Measurements from ENCODE around the gene MYO18A.
"Not testable (repeated sequence)": the region's sequence is repeated elsewhere in the genome, so short reads cannot be mapped to it uniquely, and the experiment has no call there.

MYO18A gene

GRCh38 chr17:29102741-29103181, 77.4 kb downstream of the MYO18A start:
- no peaks in the 10 kb centered on the region for H3K27me3 Mint-ChIP-seq
- H3K9me3 Mint-ChIP-seq = no peaks in the 10 kb centered on the region
- no peak overlapping the region for H3K27ac Mint-ChIP-seq
- H3K4me3 Mint-ChIP-seq = no peak overlapping the region
- no peaks in the 10 kb centered on the region for H3K4me1 Mint-ChIP-seq (ENCODE audit: low read depth)
- peaks cover 8% of the 10 kb centered on the region for H3K36me3 Mint-ChIP-seq (ENCODE audit: low read depth)

- H3K4me1 Mint-ChIP-seq (ENCODE audit: low read depth) = no peaks in the 10 kb centered on the region
- H3K27ac Mint-ChIP-seq = no peak overlapping the region
- H3K9me3 Mint-ChIP-seq = no peaks in the 10 kb centered on the region
- peaks cover 8% of the 10 kb centered on the region for H3K36me3 Mint-ChIP-seq (ENCODE audit: low read depth)
- H3K4me3 Mint-ChIP-seq = no peak overlapping the region
- H3K27me3 Mint-ChIP-seq = no peaks in the 10 kb centered on the region
Measured at GRCh38 chr17:29102046-29102445, 78.2 kb downstream of the MYO18A start.

- Mint-ChIP-seq H3K4me3 (no peak overlapping the region), H3K27ac (no peak overlapping the region)
Measured at GRCh38 chr17:29100296-29100695, 79.9 kb downstream of the MYO18A start.

GRCh38 chr17:29099527-29099926, 80.7 kb downstream of the MYO18A start:
- no peaks in the 10 kb centered on the region for H3K36me3 Mint-ChIP-seq (ENCODE audit: low read depth)
- H3K27me3 Mint-ChIP-seq = no peaks in the 10 kb centered on the region
- no peaks in the 10 kb centered on the region for H3K4me1 Mint-ChIP-seq (ENCODE audit: low read depth)
- H3K4me3 Mint-ChIP-seq = no peak overlapping the region
- H3K9me3 Mint-ChIP-seq = no peaks in the 10 kb centered on the region
- no peak overlapping the region for H3K27ac Mint-ChIP-seq

More at GRCh38 chr17:29100296-29100695, 79.9 kb downstream of the MYO18A start:
- Mint-ChIP-seq H3K9me3 (no peaks in the 10 kb centered on the region), H3K27me3 (no peaks in the 10 kb centered on the region), H3K36me3 (ENCODE audit: low read depth) (peaks cover under 1% of the 10 kb centered on the region), H3K4me1 (ENCODE audit: low read depth) (no peaks in the 10 kb centered on the region)

GRCh38 chr17:29096094-29096493, 84.1 kb downstream of the MYO18A start:
- H3K4me3 Mint-ChIP-seq = no peak overlapping the region
- no peaks in the 10 kb centered on the region for H3K27me3 Mint-ChIP-seq
- H3K27ac Mint-ChIP-seq = no peak overlapping the region
- no peaks in the 10 kb centered on the region for H3K36me3 Mint-ChIP-seq (ENCODE audit: low read depth)
- H3K9me3 Mint-ChIP-seq = no peaks in the 10 kb centered on the region
- no peaks in the 10 kb centered on the region for H3K4me1 Mint-ChIP-seq (ENCODE audit: low read depth)

- no peak overlapping the region for H3K27ac Mint-ChIP-seq
- H3K4me3 Mint-ChIP-seq = no peak overlapping the region
- no peaks in the 10 kb centered on the region for H3K4me1 Mint-ChIP-seq (ENCODE audit: low read depth)
- H3K36me3 Mint-ChIP-seq (ENCODE audit: low read depth) = no peaks in the 10 kb centered on the region
- H3K27me3 Mint-ChIP-seq = no peaks in the 10 kb centered on the region
- no peaks in the 10 kb centered on the region for H3K9me3 Mint-ChIP-seq
Measured at GRCh38 chr17:29095439-29095838, 84.8 kb downstream of the MYO18A start.

- H3K27ac Mint-ChIP-seq = no peak overlapping the region
- H3K4me3 Mint-ChIP-seq = no peak overlapping the region
- H3K36me3 Mint-ChIP-seq (ENCODE audit: low read depth) = peaks cover 3% of the 10 kb centered on the region
- no peaks in the 10 kb centered on the region for H3K9me3 Mint-ChIP-seq
- no peaks in the 10 kb centered on the region for H3K27me3 Mint-ChIP-seq
- no peaks in the 10 kb centered on the region for H3K4me1 Mint-ChIP-seq (ENCODE audit: low read depth)
Measured at GRCh38 chr17:29094101-29094708, 86.0 kb downstream of the MYO18A start.

GRCh38 chr17:29093090-29093871, 86.9 kb downstream of the MYO18A start:
- Mint-ChIP-seq H3K36me3 (ENCODE audit: low read depth) (peaks cover 11% of the 10 kb centered on the region), H3K4me3 (no peak overlapping the region), H3K9me3 (no peaks in the 10 kb centered on the region)

GRCh38 chr17:29091606-29092289, 88.5 kb downstream of the MYO18A start:
- Mint-ChIP-seq H3K4me1 (ENCODE audit: low read depth) (no peaks in the 10 kb centered on the region), H3K9me3 (no peaks in the 10 kb centered on the region), H3K36me3 (ENCODE audit: low read depth) (peaks cover 12% of the 10 kb centered on the region), H3K4me3 (no peak overlapping the region), H3K27ac (no peak overlapping the region), H3K27me3 (no peaks in the 10 kb centered on the region)

More at GRCh38 chr17:29093090-29093871, 86.9 kb downstream of the MYO18A start:
- H3K4me1 Mint-ChIP-seq (ENCODE audit: low read depth) = no peaks in the 10 kb centered on the region
- H3K27ac Mint-ChIP-seq = no peak overlapping the region
- H3K27me3 Mint-ChIP-seq = no peaks in the 10 kb centered on the region

- H3K4me3 Mint-ChIP-seq = no peak overlapping the region
- no peaks in the 10 kb centered on the region for H3K9me3 Mint-ChIP-seq
- H3K36me3 Mint-ChIP-seq (ENCODE audit: low read depth) = peaks cover 12% of the 10 kb centered on the region
- H3K4me1 Mint-ChIP-seq (ENCODE audit: low read depth) = no peaks in the 10 kb centered on the region
- no peak overlapping the region for H3K27ac Mint-ChIP-seq
- no peaks in the 10 kb centered on the region for H3K27me3 Mint-ChIP-seq
Measured at GRCh38 chr17:29090750-29091605, 89.2 kb downstream of the MYO18A start.

- Mint-ChIP-seq H3K4me3 (no peak overlapping the region), H3K36me3 (ENCODE audit: low read depth) (peaks cover 12% of the 10 kb centered on the region), H3K27me3 (no peaks in the 10 kb centered on the region), H3K27ac (no peak overlapping the region), H3K4me1 (ENCODE audit: low read depth) (no peaks in the 10 kb centered on the region), H3K9me3 (no peaks in the 10 kb centered on the region)
Measured at GRCh38 chr17:29090108-29090507, 90.1 kb downstream of the MYO18A start.

GRCh38 chr17:29089601-29090044, 90.6 kb downstream of the MYO18A start:
- Mint-ChIP-seq H3K27ac (no peak overlapping the region), H3K4me1 (ENCODE audit: low read depth) (no peaks in the 10 kb centered on the region), H3K9me3 (no peaks in the 10 kb centered on the region), H3K4me3 (no peak overlapping the region), H3K27me3 (no peaks in the 10 kb centered on the region), H3K36me3 (ENCODE audit: low read depth) (peaks cover 12% of the 10 kb centered on the region)

- H3K36me3 Mint-ChIP-seq (ENCODE audit: low read depth) = peaks cover 12% of the 10 kb centered on the region
- H3K4me3 Mint-ChIP-seq; H3K9me3 Mint-ChIP-seq; H3K4me1 Mint-ChIP-seq (ENCODE audit: low read depth); H3K27ac Mint-ChIP-seq; H3K27me3 Mint-ChIP-seq: not testable (repeated sequence)
Measured at GRCh38 chr17:29088782-29089181, 91.4 kb downstream of the MYO18A start.

GRCh38 chr17:29086628-29087332, 93.4 kb downstream of the MYO18A start:
- Mint-ChIP-seq H3K9me3 (no peaks in the 10 kb centered on the region), H3K27me3 (no peaks in the 10 kb centered on the region), H3K27ac (no peak overlapping the region), H3K4me1 (ENCODE audit: low read depth) (no peaks in the 10 kb centered on the region), H3K36me3 (ENCODE audit: low read depth) (peaks cover 12% of the 10 kb centered on the region), H3K4me3 (no peak overlapping the region)

Measured in stimulated activated naive CD8-positive, alpha-beta T cell treated with anti-CD3 and anti-CD28 coated beads, Interleukin-15, Interleukin-2, amounts not matched to agents 100 ng/mL and 50 ng/mL, for 24 hours (primary cell).